Neural cell (in vitro differentiated cells): Measurements from ENCODE around the gene DIO2.

Source experiments
- CTCF ChIP-seq: fragments of 450-650 bp; IDR thresholded peaks from 2 replicates; pipeline ENCODE4 v1.5.1; 2014; ENCODE audit warnings: antibody characterized with exemption, mild to moderate bottlenecking, moderate library complexity; ENCODE audit not compliant: poor library complexity, severe bottlenecking
- EP300 ChIP-seq: fragments of 450-650 bp; conservative IDR thresholded peaks from 2 replicates; pipeline ENCODE4 v1.6.1; 2014; ENCODE audit warnings: antibody characterized with exemption, mild to moderate bottlenecking, moderate library complexity; ENCODE audit not compliant: poor library complexity, severe bottlenecking
- EZH2 ChIP-seq: fragments of 200-600, 300-800 bp; shearing (Covaris generic), sonication (generic); IDR thresholded peaks from 2 replicates; pipeline ENCODE4 v1.6.1; 2014; ENCODE audit warnings: antibody characterized with exemption, low read length, borderline replicate concordance, mild to moderate bottlenecking; ENCODE audit not compliant: insufficient read depth, poor library complexity, severe bottlenecking
- POLR2AphosphoS5 ChIP-seq: IDR thresholded peaks from 2 replicates; pipeline ENCODE4 v1.6.1; 2012
- SMC3 ChIP-seq: fragments of 450-650 bp; conservative IDR thresholded peaks from 2 replicates; pipeline ENCODE4 v1.6.1; 2014; ENCODE audit warnings: antibody characterized with exemption, mild to moderate bottlenecking, moderate library complexity; ENCODE audit not compliant: poor library complexity
- TAF1 ChIP-seq: IDR thresholded peaks from 2 replicates; pipeline ENCODE4 v1.6.1; 2012; ENCODE audit warnings: low read depth

- TF ChIP-seq CTCF (no peak), SMC3 (no peak), EP300 (no peak), POLR2AphosphoS5 (no peak), TAF1 (no peak), EZH2 (no peak)
Measured at GRCh38 chr14:80164991-80165721, 46.1 kb downstream of the DIO2 start.
